OCI-LY7 (cell line): ENCODE measurements around the gene NCKAP5.

Experiments used
- CTCF ChIP-seq: fragments of 200-600 bp; sonication (generic); conservative IDR thresholded peaks from 2 replicates; pipeline ENCODE4 v1.5.1; 2014; ENCODE audit warnings: mild to moderate bottlenecking, antibody characterized with exemption, low read length, moderate library complexity, mixed read lengths
- EZH2phosphoT487 ChIP-seq: fragments of 200-600 bp; sonication (generic); IDR thresholded peaks from 2 replicates; pipeline ENCODE4 v1.6.1; 2018; ENCODE audit warnings: low read depth, borderline replicate concordance, mild to moderate bottlenecking, mixed run types, antibody characterized with exemption, low read length, moderate library complexity, mixed read lengths

- no peak for TF ChIP-seq EZH2phosphoT487
- no peak for TF ChIP-seq CTCF
Measured at GRCh38 chr2:133475610-133476009, 92.7 kb downstream of the NCKAP5 start.
